Loucy (cell line): ENCODE results near the gene PFDN1.

Experiments
- EZH2phosphoT487 ChIP-seq: fragments of 200-600 bp; IDR thresholded peaks from 2 replicates; pipeline ENCODE4 v1.6.1; 2018; ENCODE audit warnings: antibody characterized with exemption, mild to moderate bottlenecking, moderate library complexity, borderline replicate concordance
- TF ChIP-seq, protein P1 (sequence below): fragments of 200-600 bp; sonication (generic); conservative IDR thresholded peaks from 2 replicates; pipeline ENCODE4 v1.5.1; 2014; ENCODE audit warnings: mild to moderate bottlenecking, antibody characterized with exemption, low read length

DNA sequence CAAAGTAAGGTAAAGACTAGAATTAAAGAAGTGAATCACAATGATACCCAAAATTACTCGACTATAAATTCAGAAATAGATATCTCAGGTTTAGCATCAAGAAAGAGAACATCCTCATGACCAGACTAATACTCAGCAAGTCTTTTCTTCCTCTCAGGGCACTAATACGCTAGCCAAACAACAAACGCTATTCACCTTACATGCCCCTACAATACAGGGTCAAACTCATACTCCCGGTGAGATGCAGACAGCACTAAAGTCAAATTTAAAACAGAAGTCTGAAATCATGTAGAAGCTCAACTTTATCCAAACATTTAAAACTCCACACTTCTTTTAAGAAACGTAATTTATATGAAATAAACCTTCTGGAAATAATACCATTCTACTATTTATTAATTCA, 5.6 kb downstream of the PFDN1 start:
- TF ChIP-seq, protein P1, sequence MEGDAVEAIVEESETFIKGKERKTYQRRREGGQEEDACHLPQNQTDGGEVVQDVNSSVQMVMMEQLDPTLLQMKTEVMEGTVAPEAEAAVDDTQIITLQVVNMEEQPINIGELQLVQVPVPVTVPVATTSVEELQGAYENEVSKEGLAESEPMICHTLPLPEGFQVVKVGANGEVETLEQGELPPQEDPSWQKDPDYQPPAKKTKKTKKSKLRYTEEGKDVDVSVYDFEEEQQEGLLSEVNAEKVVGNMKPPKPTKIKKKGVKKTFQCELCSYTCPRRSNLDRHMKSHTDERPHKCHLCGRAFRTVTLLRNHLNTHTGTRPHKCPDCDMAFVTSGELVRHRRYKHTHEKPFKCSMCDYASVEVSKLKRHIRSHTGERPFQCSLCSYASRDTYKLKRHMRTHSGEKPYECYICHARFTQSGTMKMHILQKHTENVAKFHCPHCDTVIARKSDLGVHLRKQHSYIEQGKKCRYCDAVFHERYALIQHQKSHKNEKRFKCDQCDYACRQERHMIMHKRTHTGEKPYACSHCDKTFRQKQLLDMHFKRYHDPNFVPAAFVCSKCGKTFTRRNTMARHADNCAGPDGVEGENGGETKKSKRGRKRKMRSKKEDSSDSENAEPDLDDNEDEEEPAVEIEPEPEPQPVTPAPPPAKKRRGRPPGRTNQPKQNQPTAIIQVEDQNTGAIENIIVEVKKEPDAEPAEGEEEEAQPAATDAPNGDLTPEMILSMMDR: no peak
- TF ChIP-seq EZH2phosphoT487: no peak
